Measurements from ENCODE around the gene PITX3. TPM values are rescaled to one million over a fixed set of nuclear protein-coding genes. Genes with fewer than 3 reads are reported as not detected.

PITX3 gene
- polyA plus RNA-seq, 1 experiment = not detected

GRCh38 chr10:102185272-102185671 lies 56.0 kb downstream of the PITX3 start:
- POLR2A ChIA-PET = no interaction called here
- peaks cover 14% of the 10 kb centered on the region for H3K9me3 ChIP-seq (ENCODE audit: control insufficient read depth, insufficient read depth, low read length)
- no peak overlapping the region for H3K4me3 ChIP-seq (ENCODE audit: low read depth, low read length)
- TF ChIP-seq CTCF (IDR thresholded peaks at IDR 0.05; ENCODE audit: low read depth, low read length) = no peak
- peaks cover 11% of the 10 kb centered on the region for H3K27me3 ChIP-seq (ENCODE audit: control insufficient read depth, insufficient read depth, low read length)
- no peak overlapping the region for H3K27ac ChIP-seq (ENCODE audit: low read depth, low read length)
- CTCF ChIA-PET = interaction anchor here (2.7 kb wide), 1 partner anchor 16 kb away, joined by 10 read pairs; no protein-coding TSS in a partner anchor
- DNase-seq (ENCODE audit: low read depth, low spot score) = no peak

GRCh38 chr10:102184606-102185005 lies 56.7 kb downstream of the PITX3 start:
- no peak for TF ChIP-seq CTCF (IDR thresholded peaks at IDR 0.05; ENCODE audit: low read depth, low read length)
- peaks cover 11% of the 10 kb centered on the region for H3K27me3 ChIP-seq (ENCODE audit: control insufficient read depth, insufficient read depth, low read length)
- H3K27ac ChIP-seq (ENCODE audit: low read depth, low read length) = no peak overlapping the region
- peaks cover 12% of the 10 kb centered on the region for H3K9me3 ChIP-seq (ENCODE audit: control insufficient read depth, insufficient read depth, low read length)
- ChIA-PET CTCF (interaction anchor here (2.7 kb wide), 1 partner anchor 15 kb away, joined by 10 read pairs; no protein-coding TSS in a partner anchor), POLR2A (no interaction called here)
- DNase-seq (ENCODE audit: low read depth, low spot score) = no peak
- H3K4me3 ChIP-seq (ENCODE audit: low read depth, low read length) = no peak overlapping the region

Other genes with a start within 250 kb of the PITX3 start
- 19.5 and 19.8 TPM in 2 replicates for gene ARMH3, start 185.3 kb downstream of the PITX3 start, polyA plus RNA-seq (2011; rRNA removed)
- 6.4 and 9.0 TPM in 2 replicates for gene HPS6, start 176.2 kb downstream of the PITX3 start, polyA plus RNA-seq (2011; rRNA removed)
- gene LDB1, start 121.1 kb downstream of the PITX3 start, polyA plus RNA-seq (2011; rRNA removed) = 95.7 and 106 TPM in 2 replicates
- gene PPRC1, start 108.5 kb downstream of the PITX3 start, polyA plus RNA-seq (2011; rRNA removed) = 14.1 and 18.5 TPM in 2 replicates
- gene NOLC1, start 89.1 kb downstream of the PITX3 start, polyA plus RNA-seq (2011; rRNA removed) = 60.9 and 80.8 TPM in 2 replicates
- gene ELOVL3, start 15.2 kb downstream of the PITX3 start, polyA plus RNA-seq (2011; rRNA removed) = 0.16 and 0.27 TPM in 2 replicates
- gene GBF1, start 4.0 kb upstream of the PITX3 start, polyA plus RNA-seq (2011; rRNA removed) = 31.9 and 43.8 TPM in 2 replicates
- 26.1 and 29.3 TPM in 2 replicates for gene NFKB2, start 154.2 kb upstream of the PITX3 start, polyA plus RNA-seq (2011; rRNA removed)
- gene PSD, start 177.3 kb upstream of the PITX3 start, polyA plus RNA-seq (2011; rRNA removed) = 5.5 and 8.2 TPM in 2 replicates
- 2.7 and 4.3 TPM in 2 replicates for gene FBXL15, start 179.3 kb upstream of the PITX3 start, polyA plus RNA-seq (2011; rRNA removed)
- 61.1 and 68.6 TPM in 2 replicates for gene CUEDC2, start 191.1 kb upstream of the PITX3 start, polyA plus RNA-seq (2011; rRNA removed)
- gene C10orf95, start 210.0 kb upstream of the PITX3 start, polyA plus RNA-seq (2011; rRNA removed) = 0.06 TPM in 1 of 2 replicates, not detected in the other

Measured in AG04450 (cell line).